ENCODE measurements around the gene RAB1B. TPM values are rescaled to one million over a fixed set of nuclear protein-coding genes. Genes with fewer than 3 reads are reported as not detected.
"Not testable (repeated sequence)": the region's sequence is repeated elsewhere in the genome, so short reads cannot be mapped to it uniquely, and the experiment has no call there.

RAB1B gene
- total RNA-seq, 3 donors from 2014 or later: 87.2 to 99.4 (median 98.2) TPM

DNA sequence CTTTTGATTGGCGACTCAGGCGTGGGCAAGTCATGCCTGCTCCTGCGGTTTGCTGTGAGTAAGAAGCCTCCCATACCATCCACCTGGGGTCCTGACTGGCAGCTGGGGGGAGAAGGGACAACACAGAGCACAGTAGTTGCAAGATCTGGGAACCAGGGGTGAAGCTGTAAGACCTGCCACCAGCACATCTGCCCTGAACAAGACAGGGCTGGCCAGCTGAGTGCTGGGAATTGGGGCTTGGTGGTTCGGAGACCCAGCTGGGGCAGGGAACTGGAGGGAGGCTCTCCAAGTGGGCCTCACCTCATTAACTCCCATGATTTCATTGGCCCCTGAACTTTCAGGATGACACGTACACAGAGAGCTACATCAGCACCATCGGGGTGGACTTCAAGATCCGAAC is 3.4 kb downstream of the RAB1B start:
- DNase-seq (ENCODE audit: low spot score in 2 of 2): no peak
- Histone ChIP-seq H3K4me3 (no peak overlapping the region), H3K4me1 (peaks cover 3 to 10% of the 10 kb centered on the region in 2 donors), H3K27ac (no peak overlapping the region), H3K36me3 (peaks cover 11% of the 10 kb centered on the region), H3K9me3 (no peaks in the 10 kb centered on the region), H3K27me3 (no peaks in the 10 kb centered on the region)
- TF ChIP-seq POLR2A (IDR thresholded peaks at IDR 0.05) (no peak), POLR2AphosphoS5 (IDR thresholded peaks at IDR 0.05) (no peak)
- TF ChIP-seq, protein P1, sequence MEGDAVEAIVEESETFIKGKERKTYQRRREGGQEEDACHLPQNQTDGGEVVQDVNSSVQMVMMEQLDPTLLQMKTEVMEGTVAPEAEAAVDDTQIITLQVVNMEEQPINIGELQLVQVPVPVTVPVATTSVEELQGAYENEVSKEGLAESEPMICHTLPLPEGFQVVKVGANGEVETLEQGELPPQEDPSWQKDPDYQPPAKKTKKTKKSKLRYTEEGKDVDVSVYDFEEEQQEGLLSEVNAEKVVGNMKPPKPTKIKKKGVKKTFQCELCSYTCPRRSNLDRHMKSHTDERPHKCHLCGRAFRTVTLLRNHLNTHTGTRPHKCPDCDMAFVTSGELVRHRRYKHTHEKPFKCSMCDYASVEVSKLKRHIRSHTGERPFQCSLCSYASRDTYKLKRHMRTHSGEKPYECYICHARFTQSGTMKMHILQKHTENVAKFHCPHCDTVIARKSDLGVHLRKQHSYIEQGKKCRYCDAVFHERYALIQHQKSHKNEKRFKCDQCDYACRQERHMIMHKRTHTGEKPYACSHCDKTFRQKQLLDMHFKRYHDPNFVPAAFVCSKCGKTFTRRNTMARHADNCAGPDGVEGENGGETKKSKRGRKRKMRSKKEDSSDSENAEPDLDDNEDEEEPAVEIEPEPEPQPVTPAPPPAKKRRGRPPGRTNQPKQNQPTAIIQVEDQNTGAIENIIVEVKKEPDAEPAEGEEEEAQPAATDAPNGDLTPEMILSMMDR (IDR thresholded peaks at IDR 0.05): no peak
- intact Hi-C loops (cut with DNase I; ENCODE audit: low total_unique reads): no loop called here

DNA sequence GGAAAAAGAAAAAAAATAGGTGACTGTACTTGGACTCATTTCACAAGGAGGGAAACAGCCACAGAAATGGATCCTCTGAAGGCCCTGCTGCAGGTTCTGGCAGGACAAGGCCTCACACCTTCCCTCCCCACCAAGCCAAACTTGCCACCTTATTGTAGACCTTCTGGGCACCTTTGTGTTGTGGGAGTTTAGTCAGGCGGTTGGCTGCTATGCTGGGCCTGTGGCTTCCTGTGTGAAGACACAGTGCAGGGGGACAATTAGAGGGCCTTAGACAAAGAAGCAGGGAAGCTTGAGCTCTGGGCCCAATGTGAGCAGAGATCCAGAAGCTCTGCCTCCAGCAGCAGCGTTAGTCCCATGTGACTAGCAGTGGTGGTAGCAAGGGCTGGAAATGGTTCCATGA is 4.2 kb downstream of the RAB1B start:
- intact Hi-C loops (cut with DNase I; ENCODE audit: low total_unique reads): no loop called here
- H3K4me3 ChIP-seq: no peak overlapping the region
- no peak for DNase-seq (ENCODE audit: low spot score in 2 of 2)
- TF ChIP-seq, protein P1 (IDR thresholded peaks at IDR 0.05): no peak
- TF ChIP-seq POLR2AphosphoS5 (IDR thresholded peaks at IDR 0.05) (no peak), POLR2A (IDR thresholded peaks at IDR 0.05) (no peak)
- H3K27ac ChIP-seq: no peak overlapping the region
- H3K27me3 ChIP-seq: no peaks in the 10 kb centered on the region
- no peaks in the 10 kb centered on the region for H3K9me3 ChIP-seq
- peaks cover 11% of the 10 kb centered on the region for H3K36me3 ChIP-seq
- peaks cover 3 to 7% of the 10 kb centered on the region in 2 donors for H3K4me1 ChIP-seq

DNA sequence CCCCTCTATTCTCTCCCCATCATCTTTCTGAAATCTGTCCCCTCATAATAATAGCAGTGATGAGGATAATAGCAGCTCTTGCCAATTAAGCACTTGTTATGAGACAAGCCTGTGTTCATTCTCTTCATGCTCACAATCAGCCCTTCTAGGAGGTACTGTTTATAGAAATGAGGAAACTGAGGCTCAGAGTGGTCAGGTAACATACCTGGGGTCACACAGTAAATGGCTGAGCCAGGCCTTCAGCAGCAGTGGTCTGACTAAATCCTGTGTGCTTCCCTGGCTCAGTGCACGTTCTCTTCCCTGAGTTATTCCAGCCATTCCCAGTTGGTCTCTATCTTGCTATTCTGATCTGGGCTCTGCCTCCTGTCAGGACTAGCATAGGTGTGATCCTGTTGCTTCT is 5.8 kb downstream of the RAB1B start:
- Histone ChIP-seq H3K9me3 (no peaks in the 10 kb centered on the region), H3K4me3 (no peak overlapping the region), H3K27ac (no peak overlapping the region), H3K36me3 (peaks cover 11% of the 10 kb centered on the region), H3K27me3 (no peaks in the 10 kb centered on the region), H3K4me1 (peaks cover 7% of the 10 kb centered on the region in 2 donors)
- TF ChIP-seq, protein P1 (IDR thresholded peaks at IDR 0.05): no peak
- TF ChIP-seq POLR2A (IDR thresholded peaks at IDR 0.05): no peak
- no peak for TF ChIP-seq POLR2AphosphoS5 (IDR thresholded peaks at IDR 0.05)
- intact Hi-C loops (cut with DNase I; ENCODE audit: low total_unique reads): no loop called here
- DNase-seq (ENCODE audit: low spot score in 2 of 2): no peak

DNA sequence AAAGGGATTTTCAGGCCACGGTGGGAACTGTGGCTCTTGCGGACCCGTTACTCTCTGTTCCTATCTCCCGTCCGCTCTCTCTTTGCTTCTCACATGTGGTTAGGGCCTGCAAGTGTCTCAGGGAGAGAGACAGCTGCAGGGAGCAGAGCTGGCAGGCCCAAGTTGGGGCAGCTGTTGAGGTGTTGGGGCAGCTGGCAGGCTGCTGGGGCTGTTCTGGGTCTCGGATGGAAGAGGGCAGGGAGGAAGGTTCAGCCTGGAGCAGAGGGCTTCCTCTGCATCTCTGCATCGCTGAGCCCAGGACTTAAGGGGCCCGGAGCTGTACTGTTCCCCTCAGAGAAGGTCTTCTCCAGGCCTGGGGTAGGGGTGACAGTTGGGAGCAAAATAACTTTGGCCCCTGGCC is 7.0 kb downstream of the RAB1B start:
- H3K36me3 ChIP-seq: peaks cover 11% of the 10 kb centered on the region
- no peaks in the 10 kb centered on the region for H3K9me3 ChIP-seq
- no peak for DNase-seq (ENCODE audit: low spot score in 2 of 2)
- no peak overlapping the region for H3K27ac ChIP-seq
- no peak for TF ChIP-seq POLR2A (IDR thresholded peaks at IDR 0.05)
- TF ChIP-seq, protein P1 (IDR thresholded peaks at IDR 0.05): no peak
- no peak for TF ChIP-seq POLR2AphosphoS5 (IDR thresholded peaks at IDR 0.05)
- H3K4me3 ChIP-seq: no peak overlapping the region
- H3K4me1 ChIP-seq: peaks cover 0 to 4% of the 10 kb centered on the region in 2 donors
- intact Hi-C loops (cut with DNase I; ENCODE audit: low total_unique reads): no loop called here
- H3K27me3 ChIP-seq: no peaks in the 10 kb centered on the region

DNA sequence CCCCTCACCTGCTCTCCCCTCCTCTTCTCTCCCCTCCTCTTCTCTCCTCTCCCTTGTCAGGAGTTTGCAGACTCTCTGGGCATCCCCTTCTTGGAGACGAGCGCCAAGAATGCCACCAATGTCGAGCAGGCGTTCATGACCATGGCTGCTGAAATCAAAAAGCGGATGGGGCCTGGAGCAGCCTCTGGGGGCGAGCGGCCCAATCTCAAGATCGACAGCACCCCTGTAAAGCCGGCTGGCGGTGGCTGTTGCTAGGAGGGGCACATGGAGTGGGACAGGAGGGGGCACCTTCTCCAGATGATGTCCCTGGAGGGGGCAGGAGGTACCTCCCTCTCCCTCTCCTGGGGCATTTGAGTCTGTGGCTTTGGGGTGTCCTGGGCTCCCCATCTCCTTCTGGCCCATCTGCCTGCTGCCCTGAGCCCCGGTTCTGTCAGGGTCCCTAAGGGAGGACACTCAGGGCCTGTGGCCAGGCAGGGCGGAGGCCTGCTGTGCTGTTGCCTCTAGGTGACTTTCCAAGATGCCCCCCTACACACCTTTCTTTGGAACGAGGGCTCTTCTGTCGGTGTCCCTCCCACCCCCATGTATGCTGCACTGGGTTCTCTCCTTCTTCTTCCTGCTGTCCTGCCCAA is 7.7 kb downstream of the RAB1B start:
- Histone ChIP-seq H3K27me3 (no peaks in the 10 kb centered on the region), H3K9me3 (no peaks in the 10 kb centered on the region), H3K4me1 (peaks cover 0 to 4% of the 10 kb centered on the region in 2 donors), H3K27ac (no peak overlapping the region), H3K36me3 (peaks cover 11% of the 10 kb centered on the region), H3K4me3 (no peak overlapping the region)
- no peak for DNase-seq (ENCODE audit: low spot score in 2 of 2)
- intact Hi-C loops (cut with DNase I; ENCODE audit: low total_unique reads): no loop called here
- TF ChIP-seq, protein P1 (IDR thresholded peaks at IDR 0.05): no peak
- TF ChIP-seq POLR2A (IDR thresholded peaks at IDR 0.05): no peak
- TF ChIP-seq POLR2AphosphoS5 (IDR thresholded peaks at IDR 0.05): no peak

DNA sequence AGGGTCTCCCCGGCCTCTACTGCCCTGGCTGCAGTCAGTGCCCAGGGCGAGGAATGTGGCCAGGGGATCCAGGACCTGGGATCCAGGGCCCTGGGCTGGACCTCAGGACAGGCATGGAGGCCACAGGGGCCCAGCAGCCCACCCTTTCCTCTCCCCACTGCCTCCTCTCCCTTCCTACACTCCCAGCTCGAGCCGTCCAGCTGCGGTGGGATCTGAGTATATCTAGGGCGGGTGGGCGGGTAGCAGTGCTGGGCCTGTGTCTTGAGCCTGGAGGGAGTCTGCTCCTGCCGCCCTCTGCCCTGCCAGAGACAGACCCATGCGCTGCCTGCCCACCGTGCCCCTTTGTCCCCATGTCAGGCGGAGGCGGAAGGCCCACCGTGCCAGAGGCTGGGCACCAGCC is 8.2 kb downstream of the RAB1B start:
- intact Hi-C loops (cut with DNase I; ENCODE audit: low total_unique reads); H3K4me1 ChIP-seq; DNase-seq (ENCODE audit: low spot score in 2 of 2); H3K27ac ChIP-seq; H3K9me3 ChIP-seq; H3K27me3 ChIP-seq; H3K4me3 ChIP-seq: not testable (repeated sequence)
- peaks cover 11% of the 10 kb centered on the region for H3K36me3 ChIP-seq

DNA sequence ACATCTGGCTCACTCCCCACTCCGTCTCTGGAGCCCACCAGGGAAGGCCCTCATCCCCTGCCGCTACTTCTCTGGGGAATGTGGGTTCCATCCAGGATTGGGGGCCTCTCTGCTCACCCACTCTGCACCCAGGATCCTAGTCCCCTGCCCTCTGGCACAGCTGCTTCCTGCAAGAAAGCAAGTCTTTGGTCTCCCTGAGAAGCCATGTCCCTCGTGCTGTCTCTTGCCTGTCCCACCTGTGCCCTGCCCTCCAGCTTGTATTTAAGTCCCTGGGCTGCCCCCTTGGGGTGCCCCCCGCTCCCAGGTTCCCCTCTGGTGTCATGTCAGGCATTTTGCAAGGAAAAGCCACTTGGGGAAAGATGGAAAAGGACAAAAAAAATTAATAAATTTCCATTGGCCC is 8.6 kb downstream of the RAB1B start:
- DNase-seq (ENCODE audit: low spot score in 2 of 2); intact Hi-C loops (cut with DNase I; ENCODE audit: low total_unique reads); H3K9me3 ChIP-seq; H3K27me3 ChIP-seq; H3K4me1 ChIP-seq; H3K4me3 ChIP-seq: not testable (repeated sequence)
- Histone ChIP-seq H3K36me3 (peaks cover 11% of the 10 kb centered on the region), H3K27ac (peak overlapping the region in 1 of 2 donors; percentile 40)

Measured in breast epithelium (tissue), 4 donors.